ENCODE data around the gene EFR3B.

Gene EFR3B

DNA sequence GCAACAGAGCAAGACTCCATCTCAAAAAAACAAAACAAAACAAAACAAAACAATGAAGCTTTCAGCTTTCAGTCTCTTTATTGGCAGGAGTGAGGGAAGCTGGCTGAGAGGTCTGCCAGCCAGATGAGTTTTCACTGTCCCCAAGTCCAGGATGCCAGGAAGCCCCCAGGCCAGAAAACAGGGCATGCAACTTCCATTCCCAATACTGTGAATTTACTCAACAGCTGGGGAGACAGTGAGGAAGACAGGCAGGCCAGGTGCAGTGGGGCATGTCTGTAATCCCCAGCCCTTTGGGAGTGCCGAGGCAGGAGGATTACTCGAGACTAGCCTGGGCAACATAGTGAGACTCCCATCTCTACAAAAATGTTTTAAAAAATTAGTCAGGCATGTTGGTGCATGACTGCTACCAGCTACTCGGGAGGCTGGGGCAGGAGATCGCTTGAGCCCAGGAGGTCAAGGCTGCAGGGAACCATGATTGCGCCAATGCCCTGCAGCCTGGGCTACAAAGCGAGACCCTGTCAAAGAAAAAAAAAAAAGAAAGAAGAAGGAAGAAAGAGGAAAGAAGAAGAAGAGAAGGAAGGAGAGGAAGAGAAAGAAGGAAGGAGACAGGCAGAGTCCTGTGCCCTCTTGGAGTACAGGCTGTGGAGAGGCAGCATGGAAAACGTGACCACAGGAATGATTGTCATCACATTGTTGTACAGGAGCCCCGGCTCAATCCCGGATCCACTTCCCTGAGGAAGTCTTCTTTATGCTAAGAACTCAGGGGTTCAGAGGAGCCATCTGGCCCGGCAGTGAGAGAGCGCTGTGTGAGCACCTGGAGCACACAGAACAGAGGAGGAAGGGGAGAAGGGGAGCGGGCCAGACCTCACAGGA lies 155.7 kb downstream of the EFR3B start:
- DNase-seq: no peak

DNA sequence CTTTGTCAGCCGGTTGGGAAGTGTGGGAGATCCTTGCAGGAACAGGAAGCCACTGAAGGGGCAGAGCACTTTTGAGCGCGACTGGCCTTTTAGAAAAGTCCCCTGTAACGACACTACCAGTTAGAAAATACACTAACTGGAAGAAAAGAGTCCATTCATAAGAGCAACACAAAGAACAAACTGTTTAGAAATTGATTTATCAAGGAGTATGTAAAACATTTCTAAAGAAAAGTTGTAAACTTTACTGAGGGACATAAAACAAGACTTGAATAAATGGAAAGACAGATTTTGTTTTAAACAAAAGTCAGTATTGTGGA lies 156.3 kb downstream of the EFR3B start:
- no peak for DNase-seq

DNA sequence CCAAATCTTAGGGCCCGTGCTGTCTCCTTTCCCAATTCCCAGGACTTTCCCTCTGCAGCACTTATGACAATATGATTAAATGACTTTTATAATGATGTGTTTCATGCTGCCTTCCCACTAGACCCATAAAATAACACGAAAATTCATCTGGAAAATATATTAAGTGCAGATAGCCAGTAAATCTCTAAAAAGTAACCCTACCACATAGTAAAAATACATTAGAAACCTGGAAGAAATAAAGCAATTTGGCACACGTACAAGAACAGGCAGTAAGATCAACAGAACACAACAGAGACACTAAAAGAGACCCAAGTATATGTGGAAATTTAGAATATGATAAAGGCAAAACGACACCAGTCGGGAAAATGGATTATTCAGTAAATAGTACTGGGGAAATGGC lies 156.7 kb downstream of the EFR3B start:
- DNase-seq: no peak

DNA sequence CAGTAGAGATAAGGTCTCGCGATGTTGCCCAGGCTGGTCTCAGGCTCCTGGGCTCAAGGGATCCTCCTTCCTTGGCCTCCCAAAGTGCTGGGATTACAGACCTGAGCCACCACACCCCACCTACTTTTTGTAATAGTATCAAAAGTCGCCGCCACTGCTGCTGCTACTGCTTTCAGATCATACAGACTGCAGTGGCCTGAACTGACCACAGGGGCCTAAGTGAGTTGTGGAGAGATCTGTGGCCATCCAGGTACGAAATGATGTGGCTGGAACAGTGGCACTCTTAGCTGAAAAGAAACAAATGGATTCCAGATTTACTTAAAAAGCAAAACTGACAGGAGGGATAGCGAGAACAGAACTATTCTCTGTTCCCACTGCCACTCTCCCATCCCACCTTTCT lies 159.4 kb downstream of the EFR3B start:
- DNase-seq: no peak

DNA sequence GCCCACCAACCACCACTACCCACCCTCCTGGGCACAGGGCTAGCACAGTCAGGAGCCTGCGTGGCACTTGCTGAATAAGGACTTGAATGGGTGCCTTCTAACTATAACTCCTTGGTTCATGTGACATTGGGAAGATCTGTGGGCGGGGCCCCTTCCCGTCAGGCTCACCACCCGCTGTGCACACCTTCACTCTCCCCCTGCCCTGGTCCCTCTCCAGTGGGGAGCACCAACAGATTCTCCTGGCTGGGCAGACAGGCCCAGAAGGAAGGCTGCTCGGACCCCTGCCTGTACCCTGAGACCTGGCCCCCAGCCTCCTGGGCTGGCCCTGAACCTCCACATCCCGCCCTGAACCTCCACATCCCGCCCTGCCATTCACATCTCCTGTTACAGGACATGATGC lies 159.9 kb downstream of the EFR3B start:
- no peak for DNase-seq

DNA sequence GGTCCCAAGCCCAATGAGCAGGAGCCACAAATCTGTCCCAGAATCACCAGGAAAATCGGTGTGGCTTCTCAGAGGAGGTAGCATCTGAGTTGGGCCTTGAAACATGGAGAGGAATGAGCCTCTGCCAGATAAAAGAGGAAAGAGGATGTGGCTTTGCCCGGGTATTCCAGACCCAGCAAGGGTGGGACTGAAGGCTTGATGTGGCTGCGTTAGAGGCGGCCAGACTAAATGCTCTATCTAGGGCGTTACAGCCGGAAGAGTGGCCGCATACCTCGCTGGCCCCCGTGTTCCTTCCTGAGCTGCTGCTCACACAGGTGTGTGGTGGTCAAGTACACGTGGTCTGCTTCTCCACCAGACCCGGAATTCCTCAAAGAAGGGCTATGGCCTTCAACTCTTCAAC lies 160.4 kb downstream of the EFR3B start:
- no peak for DNase-seq

DNA sequence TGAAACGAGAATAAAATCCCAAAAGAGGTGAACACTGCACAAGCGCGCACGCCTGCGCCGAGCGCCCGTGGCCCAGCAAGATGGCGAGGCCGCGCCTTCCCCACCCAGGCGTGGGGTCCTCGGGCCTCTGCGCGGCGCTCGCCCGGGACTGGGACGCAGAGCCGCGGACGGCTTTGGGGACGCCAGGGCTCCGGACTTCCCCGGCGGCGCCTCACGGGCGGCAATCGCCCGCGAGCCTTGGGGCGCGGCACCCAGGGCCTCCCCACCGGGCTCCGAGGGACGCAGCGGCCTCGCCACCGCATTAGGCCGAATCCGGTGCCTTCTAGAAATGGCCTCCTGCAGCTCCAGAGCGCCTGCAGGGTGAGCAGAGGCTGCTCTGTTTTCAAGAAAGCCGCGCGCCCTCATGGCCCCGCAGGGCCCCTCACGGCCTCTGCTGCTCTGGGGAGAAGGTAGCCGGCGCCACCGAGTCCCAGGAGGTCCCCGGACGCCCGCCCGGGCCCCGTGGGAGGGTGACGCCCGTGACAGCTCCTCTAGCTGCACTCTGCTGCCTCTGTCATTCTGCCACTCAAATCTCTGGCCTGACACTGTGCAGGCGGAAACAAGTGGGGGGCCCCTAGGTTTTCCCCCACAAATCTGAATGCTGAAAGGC lies 162.4 kb downstream of the EFR3B start:
- no peak for DNase-seq

DNA sequence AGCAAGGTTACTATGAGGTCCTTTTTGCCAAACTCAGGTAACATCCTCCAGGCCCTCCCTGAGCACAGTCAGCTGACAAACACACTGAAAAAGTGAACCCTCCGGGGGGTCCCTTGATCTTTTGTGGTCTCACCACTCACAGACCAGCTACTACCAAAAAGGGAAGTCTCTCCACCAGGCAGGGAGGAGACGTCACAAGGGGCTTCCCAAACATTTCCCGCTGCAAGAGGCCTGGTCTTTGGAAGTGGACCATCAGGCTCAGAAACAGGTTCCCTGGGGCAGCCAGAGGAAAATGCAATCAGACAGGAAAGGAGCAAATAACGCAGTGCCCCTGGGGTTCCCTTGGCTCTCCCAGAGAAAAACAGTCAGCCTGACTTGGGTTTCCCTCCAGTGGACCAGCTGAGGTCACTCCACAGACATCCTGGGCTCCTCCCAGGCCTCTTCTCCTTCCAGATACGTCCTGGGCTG lies 165.2 kb downstream of the EFR3B start:
- no peak for DNase-seq

Measured in activated gamma-delta T cell (primary cell).